CD4-positive, CD25-positive, alpha-beta regulatory T cell (primary cell): ENCODE measurements around the gene PCSK9. TPM values are rescaled to one million over a fixed set of nuclear protein-coding genes. Genes with fewer than 3 reads are reported as not detected.

Experiments
- ATAC-seq, 2 donors: fragments of 150-1000 bp; cut with Tn5 transposase; one replicate each; pipeline ENCODE4 v1.10.0; 2021; ENCODE audit warnings: low read depth in 2 of 2, moderate number of reproducible peaks in 2 of 2, moderate library complexity in 1 of 2
- DNase-seq, 3 donors: peaks; one replicate each; pipeline versions ENCODE4 v3.0.0 to v3.0.0-alpha.2; 2012 to 2022; ENCODE audit warnings: mixed read lengths in 1 of 3
- H3K27ac ChIP-seq: one replicate; pipeline ENCODE4 v1.7.0; 2013; ENCODE audit warnings: mild to moderate bottlenecking, low read length; ENCODE audit not compliant: insufficient read depth, poor library complexity, severe bottlenecking
- H3K27me3 ChIP-seq: one replicate; pipeline ENCODE4 v1.7.0; 2013; ENCODE audit warnings: low read length; ENCODE audit not compliant: control insufficient read depth, insufficient read depth
- H3K36me3 ChIP-seq: one replicate; pipeline ENCODE4 v1.7.0; 2013; ENCODE audit warnings: mild to moderate bottlenecking, low read length, moderate library complexity; ENCODE audit not compliant: control insufficient read depth, insufficient read depth
- H3K4me1 ChIP-seq: 2 replicates; pipeline ENCODE4 v1.7.0; 2013; ENCODE audit warnings: mild to moderate bottlenecking, low read length; ENCODE audit not compliant: insufficient read depth, control insufficient read depth, poor library complexity, severe bottlenecking
- H3K4me3 ChIP-seq: one replicate; pipeline ENCODE4 v1.7.0; 2013; ENCODE audit warnings: low read depth, mild to moderate bottlenecking, low read length, moderate library complexity
- H3K9me3 ChIP-seq, 2 experiments: 1 replicate in 1 of 2; 2 replicates in 1 of 2; pipeline ENCODE4 v1.7.0; 2013; ENCODE audit warnings: low read length in 2 of 2, mild to moderate bottlenecking in 1 of 2, moderate library complexity in 1 of 2; ENCODE audit not compliant: control insufficient read depth in 2 of 2
- H3K27ac Mint-ChIP-seq, 3 donors: one replicate each; pipeline ENCODE4 v1.8.0; 2020 to 2022; ENCODE audit warnings: mild to moderate bottlenecking in 3 of 3, mixed read lengths in 3 of 3, moderate library complexity in 2 of 3
- H3K27me3 Mint-ChIP-seq: one replicate; pipeline ENCODE4 v1.8.0; 2022; ENCODE audit warnings: mild to moderate bottlenecking, mixed read lengths
- H3K36me3 Mint-ChIP-seq: one replicate; pipeline ENCODE4 v1.8.0; 2020; ENCODE audit warnings: mixed read lengths
- H3K4me1 Mint-ChIP-seq, 4 donors: one replicate each; pipeline ENCODE4 v1.8.0; 2020 to 2022; ENCODE audit warnings: mixed read lengths in 4 of 4, mild to moderate bottlenecking in 1 of 4
- H3K4me3 Mint-ChIP-seq, 4 donors: one replicate each; pipeline ENCODE4 v1.8.0; 2020 to 2022; ENCODE audit warnings: mild to moderate bottlenecking in 4 of 4, mixed read lengths in 4 of 4, moderate library complexity in 3 of 4
- H3K9me3 Mint-ChIP-seq, 7 donors: one replicate each; pipeline ENCODE4 v1.8.0; 2020 to 2022; ENCODE audit warnings: mixed read lengths in 7 of 7, mild to moderate bottlenecking in 3 of 7, moderate library complexity in 2 of 7
- polyA plus RNA-seq, 4 donors: library from polyadenylated mRNA; unstranded; fragments of 300-500 nt; fragmentation: Illumina TruSeq; gene quantifications; one replicate each; pipeline ENCODE4 v1.2.3, GENCODE V29; 2021
- total RNA-seq: library from RNA; stranded (reverse); gene quantifications from one replicate; pipeline ENCODE4 v1.2.3, GENCODE V29; 2022

PCSK9 gene
- total and polyA plus RNA-seq, 5 donors from 2014 or later = not detected

- Mint-ChIP-seq H3K4me1 (no peaks in the 10 kb centered on the region), H3K9me3 (no peaks in the 10 kb centered on the region), H3K36me3 (peaks cover 37% of the 10 kb centered on the region), H3K27me3 (no peaks in the 10 kb centered on the region), H3K4me3 (no peak overlapping the region), H3K27ac (no peak overlapping the region)
- H3K27me3 ChIP-seq = no peaks in the 10 kb centered on the region
- peaks cover 33% of the 10 kb centered on the region for H3K36me3 ChIP-seq
- no peak overlapping the region for H3K4me3 ChIP-seq
- no peak overlapping the region for H3K27ac ChIP-seq
- DNase-seq (no peak), ATAC-seq (no peak)
- no peaks in the 10 kb centered on the region for H3K9me3 ChIP-seq
- H3K4me1 ChIP-seq = no peaks in the 10 kb centered on the region
These were observed 25.5 kb downstream of the PCSK9 start for GRCh38 chr1:55064861-55065263.

GRCh38 chr1:55065648-55066047 is 26.3 kb downstream of the PCSK9 start:
- no peaks in the 10 kb centered on the region for H3K9me3 Mint-ChIP-seq
- H3K4me3 ChIP-seq = no peak overlapping the region
- H3K9me3 ChIP-seq = no peaks in the 10 kb centered on the region
- DNase-seq = no peak
- H3K4me1 Mint-ChIP-seq = no peaks in the 10 kb centered on the region
- ATAC-seq = no peak
- H3K27me3 Mint-ChIP-seq = no peaks in the 10 kb centered on the region
- peaks cover 45% of the 10 kb centered on the region for H3K36me3 Mint-ChIP-seq
- H3K27me3 ChIP-seq = no peaks in the 10 kb centered on the region
- no peak overlapping the region for H3K27ac Mint-ChIP-seq
- H3K36me3 ChIP-seq = peaks cover 41% of the 10 kb centered on the region
- no peak overlapping the region for H3K4me3 Mint-ChIP-seq
- no peaks in the 10 kb centered on the region for H3K4me1 ChIP-seq
- H3K27ac ChIP-seq = no peak overlapping the region

- Histone ChIP-seq H3K36me3 (peaks cover 57% of the 10 kb centered on the region), H3K4me3 (no peak overlapping the region), H3K9me3 (no peaks in the 10 kb centered on the region), H3K27me3 (no peaks in the 10 kb centered on the region), H3K27ac (no peak overlapping the region), H3K4me1 (no peaks in the 10 kb centered on the region)
- ATAC-seq = no peak
- Mint-ChIP-seq H3K4me1 (no peaks in the 10 kb centered on the region), H3K36me3 (peaks cover 58% of the 10 kb centered on the region), H3K4me3 (no peak overlapping the region), H3K27ac (peak overlapping the region in 2 of 3 donors; percentile 32 to 85), H3K9me3 (no peaks in the 10 kb centered on the region), H3K27me3 (no peaks in the 10 kb centered on the region)
- DNase-seq = no peak
These were observed 27.9 kb downstream of the PCSK9 start for GRCh38 chr1:55067022-55067778.

- no peak overlapping the region for H3K4me3 Mint-ChIP-seq
- Histone ChIP-seq H3K36me3 (peaks cover 64% of the 10 kb centered on the region), H3K27me3 (no peaks in the 10 kb centered on the region), H3K4me1 (no peaks in the 10 kb centered on the region), H3K4me3 (no peak overlapping the region), H3K27ac (no peak overlapping the region), H3K9me3 (no peaks in the 10 kb centered on the region)
- DNase-seq (no peak), ATAC-seq (no peak)
- peaks cover 0 to 2% (median 0%) of the 10 kb centered on the region in 4 donors for H3K4me1 Mint-ChIP-seq
- no peak overlapping the region for H3K27ac Mint-ChIP-seq
- no peaks in the 10 kb centered on the region for H3K9me3 Mint-ChIP-seq
- H3K27me3 Mint-ChIP-seq = no peaks in the 10 kb centered on the region
- peaks cover 64% of the 10 kb centered on the region for H3K36me3 Mint-ChIP-seq
These were observed 28.6 kb downstream of the PCSK9 start for GRCh38 chr1:55067914-55068313.

GRCh38 chr1:55068638-55069037 is 29.3 kb downstream of the PCSK9 start:
- H3K27me3 ChIP-seq = no peaks in the 10 kb centered on the region
- H3K4me3 ChIP-seq = no peak overlapping the region
- Mint-ChIP-seq H3K27ac (no peak overlapping the region), H3K4me1 (peaks cover 0 to 2% (median 0%) of the 10 kb centered on the region in 4 donors), H3K4me3 (no peak overlapping the region), H3K36me3 (peaks cover 68% of the 10 kb centered on the region), H3K27me3 (no peaks in the 10 kb centered on the region), H3K9me3 (no peaks in the 10 kb centered on the region)
- ATAC-seq = no peak
- H3K36me3 ChIP-seq = peaks cover 71% of the 10 kb centered on the region
- no peaks in the 10 kb centered on the region for H3K4me1 ChIP-seq
- H3K27ac ChIP-seq = no peak overlapping the region
- no peak for DNase-seq
- H3K9me3 ChIP-seq = no peaks in the 10 kb centered on the region

GRCh38 chr1:55069280-55069679 is 29.9 kb downstream of the PCSK9 start:
- Histone ChIP-seq H3K4me3 (no peak overlapping the region), H3K27me3 (no peaks in the 10 kb centered on the region), H3K9me3 (no peaks in the 10 kb centered on the region), H3K4me1 (no peaks in the 10 kb centered on the region), H3K27ac (no peak overlapping the region), H3K36me3 (peaks cover 77% of the 10 kb centered on the region)
- Mint-ChIP-seq H3K4me1 (peaks cover 0 to 2% (median 0%) of the 10 kb centered on the region in 4 donors), H3K27me3 (no peaks in the 10 kb centered on the region), H3K27ac (peak overlapping the region in 1 of 3 donors; percentile 80), H3K36me3 (peaks cover 69% of the 10 kb centered on the region), H3K9me3 (no peaks in the 10 kb centered on the region), H3K4me3 (no peak overlapping the region)
- no peak for DNase-seq
- ATAC-seq = no peak

GRCh38 chr1:55070293-55071164 is 31.2 kb downstream of the PCSK9 start:
- no peak overlapping the region for H3K27ac ChIP-seq
- Mint-ChIP-seq H3K9me3 (no peaks in the 10 kb centered on the region), H3K4me1 (peaks cover 0 to 2% (median 0%) of the 10 kb centered on the region in 4 donors), H3K4me3 (no peak overlapping the region), H3K27me3 (no peaks in the 10 kb centered on the region), H3K27ac (peak overlapping the region in 1 of 3 donors; percentile 25), H3K36me3 (peaks cover 76% of the 10 kb centered on the region)
- H3K36me3 ChIP-seq = peaks cover 89% of the 10 kb centered on the region
- ATAC-seq = no peak
- H3K27me3 ChIP-seq = no peaks in the 10 kb centered on the region
- H3K4me1 ChIP-seq = no peaks in the 10 kb centered on the region
- no peak overlapping the region for H3K4me3 ChIP-seq
- DNase-seq = no peak
- H3K9me3 ChIP-seq = no peaks in the 10 kb centered on the region
